GM21528 (cell line): Measurements from ENCODE around the gene SGPL1.
"Not testable (repeated sequence)": the region's sequence is repeated elsewhere in the genome, so short reads cannot be mapped to it uniquely, and the experiment has no call there.

Experiments used
- ATAC-seq: cut with Tn5 transposase; IDR thresholded peaks from one replicate; pipeline ENCODE4 v1.9.1; 2021; ENCODE audit warnings: mild to moderate bottlenecking, moderate library complexity; ENCODE audit not compliant: unreplicated experiment, low FRiP score

The SGPL1 gene

DNA sequence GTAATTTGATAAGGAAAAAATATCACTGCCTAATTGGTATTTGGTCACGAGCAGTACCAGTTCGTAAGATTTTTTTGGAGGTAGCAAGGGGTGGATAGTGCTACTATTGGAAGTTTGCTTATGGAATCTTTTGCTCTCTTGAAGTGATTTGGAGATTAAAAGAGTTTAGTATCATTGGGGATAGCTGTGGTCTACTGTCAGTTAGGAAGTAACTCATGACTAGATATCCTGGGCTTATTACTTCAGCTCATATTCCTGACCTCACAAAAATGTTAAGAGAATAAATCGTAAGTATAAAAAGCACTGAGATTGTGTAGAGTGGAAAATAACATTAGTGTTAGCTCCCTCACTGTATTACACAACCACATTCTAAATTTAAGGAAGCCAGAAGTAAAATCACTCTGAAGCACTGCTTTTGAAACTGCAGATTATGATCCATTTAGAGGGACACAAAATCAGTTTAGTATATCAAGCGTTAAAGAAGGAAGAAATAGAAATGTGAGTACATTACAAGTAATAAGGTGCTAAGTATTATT lies 22.6 kb downstream of the SGPL1 start:
- ATAC-seq: no peak

DNA sequence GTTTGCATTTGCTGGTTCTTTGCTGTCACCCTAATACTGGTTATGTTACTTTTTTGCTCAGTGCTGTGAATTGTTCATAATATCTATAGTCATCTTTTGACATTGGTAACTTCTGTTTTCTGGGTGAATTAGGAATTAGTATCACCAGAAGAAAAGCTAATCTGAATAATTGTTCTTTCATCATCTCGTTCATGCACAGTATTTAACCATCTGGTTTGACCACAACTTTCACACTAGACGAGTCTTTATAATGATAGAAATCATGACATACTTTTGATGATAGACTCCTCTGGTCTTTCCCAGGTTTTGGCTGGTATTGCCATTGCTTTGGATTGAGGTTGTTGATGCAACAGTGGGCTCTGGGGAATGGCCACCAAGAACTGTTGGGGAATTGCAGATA lies 25.1 kb downstream of the SGPL1 start:
- no peak for ATAC-seq

DNA sequence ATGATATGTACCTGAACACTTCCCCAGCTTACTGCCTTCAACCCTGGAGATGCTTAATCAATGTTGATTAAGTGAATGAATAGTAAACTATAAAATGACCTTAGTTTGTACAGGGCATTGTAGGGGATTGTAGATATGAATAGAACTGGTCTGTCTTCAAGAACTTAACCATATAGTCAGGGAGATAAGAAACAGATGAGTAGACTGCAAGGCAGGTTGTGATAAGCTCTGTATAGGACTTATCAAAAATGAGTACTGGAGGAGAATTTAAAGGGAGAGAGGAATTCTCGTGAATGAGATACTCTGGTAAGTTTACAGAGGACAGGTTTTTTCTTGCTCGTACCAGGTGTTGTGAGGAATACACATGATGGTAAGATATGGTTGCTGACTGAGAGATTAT lies 27.6 kb downstream of the SGPL1 start:
- ATAC-seq: no peak

DNA sequence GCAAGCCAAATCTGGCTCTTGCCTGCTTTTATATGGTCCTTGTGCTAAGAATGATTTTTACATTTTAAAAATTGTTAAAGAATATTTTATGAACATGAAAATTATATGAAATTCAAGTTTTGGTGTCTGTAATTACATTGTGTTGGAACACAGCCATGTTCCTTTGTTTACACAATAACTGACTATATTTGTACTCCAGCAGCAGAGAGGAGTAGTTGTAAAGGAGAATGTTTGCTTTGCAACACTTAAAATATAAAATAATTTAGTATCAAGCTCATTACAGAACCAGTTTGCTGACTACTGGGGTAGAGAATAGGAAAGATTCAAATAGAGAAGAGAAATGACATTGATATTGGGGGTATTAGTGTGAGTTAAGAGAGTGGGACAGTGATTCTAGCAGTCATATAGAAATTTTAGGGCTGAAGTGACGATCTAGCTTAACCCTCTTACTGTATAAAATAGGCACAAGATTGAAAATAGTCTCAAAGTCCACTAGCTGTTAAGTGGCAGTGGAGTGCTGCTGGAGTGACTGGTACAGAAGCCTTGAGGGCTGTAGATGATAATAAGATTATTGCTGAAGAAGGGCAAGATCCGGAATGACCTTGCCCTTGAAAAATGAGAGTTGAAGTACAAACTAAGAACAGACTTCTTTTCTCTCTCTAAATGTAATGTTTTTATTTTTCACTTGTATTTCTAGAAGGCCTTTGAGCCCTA lies 28.2 kb downstream of the SGPL1 start:
- ATAC-seq: no peak

DNA sequence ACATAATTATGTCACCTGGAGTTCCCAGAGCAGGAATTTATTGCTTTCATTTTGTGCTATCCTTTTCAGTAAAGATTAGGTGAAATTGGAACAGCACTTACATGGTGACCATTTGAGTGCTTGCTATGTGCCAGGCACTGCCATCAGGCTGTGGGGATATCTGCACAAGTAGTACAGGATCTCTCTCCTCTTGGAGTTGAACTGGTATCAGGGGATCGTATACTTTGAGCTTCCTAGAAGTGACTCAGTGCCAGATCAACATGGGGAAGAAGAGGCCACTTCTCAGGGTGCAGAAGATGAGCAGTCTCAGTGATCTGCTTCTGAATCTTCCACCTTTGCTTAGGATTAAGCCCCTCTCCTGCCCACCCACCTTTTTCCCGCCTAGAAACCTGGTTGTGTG lies 29.5 kb downstream of the SGPL1 start:
- ATAC-seq: no peak

DNA sequence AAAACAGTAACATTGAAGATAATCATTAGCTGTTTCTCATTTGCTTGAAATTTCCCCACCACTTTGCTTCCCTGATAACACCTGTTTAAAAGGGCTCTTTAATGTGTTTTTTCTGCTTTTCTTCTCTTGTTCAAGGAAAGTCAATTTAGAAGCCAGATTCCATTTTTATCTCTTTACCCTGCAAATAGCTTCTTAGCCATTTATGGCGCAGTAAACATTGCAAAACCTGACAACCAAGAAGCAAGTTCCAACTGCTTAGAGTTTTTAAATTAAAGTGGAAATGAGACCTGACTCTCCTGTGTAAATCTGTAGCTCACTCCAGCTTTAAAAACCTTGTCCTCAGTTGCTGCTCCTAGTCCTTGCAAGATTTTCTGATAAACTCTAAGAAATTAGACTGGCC lies 30.1 kb downstream of the SGPL1 start:
- no peak for ATAC-seq

DNA sequence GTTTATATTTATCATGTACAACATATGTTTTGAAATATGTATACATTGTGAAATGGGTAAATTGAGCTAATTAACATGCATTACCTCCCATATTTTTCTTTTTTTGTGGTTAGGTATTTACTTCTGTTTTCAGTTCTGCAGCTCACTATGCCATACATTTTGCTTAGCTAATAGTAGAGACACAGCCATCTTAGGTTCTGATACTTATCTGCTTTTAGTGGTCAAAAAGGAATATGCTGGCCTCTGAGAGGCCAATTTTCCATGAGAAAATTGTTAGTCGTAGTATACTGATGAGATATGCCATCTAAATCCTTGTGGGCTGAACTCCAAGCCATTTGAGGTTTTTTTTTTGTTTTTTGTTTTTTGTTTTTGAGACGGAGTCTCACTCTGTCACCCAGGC lies 31.0 kb downstream of the SGPL1 start:
- no peak for ATAC-seq

DNA sequence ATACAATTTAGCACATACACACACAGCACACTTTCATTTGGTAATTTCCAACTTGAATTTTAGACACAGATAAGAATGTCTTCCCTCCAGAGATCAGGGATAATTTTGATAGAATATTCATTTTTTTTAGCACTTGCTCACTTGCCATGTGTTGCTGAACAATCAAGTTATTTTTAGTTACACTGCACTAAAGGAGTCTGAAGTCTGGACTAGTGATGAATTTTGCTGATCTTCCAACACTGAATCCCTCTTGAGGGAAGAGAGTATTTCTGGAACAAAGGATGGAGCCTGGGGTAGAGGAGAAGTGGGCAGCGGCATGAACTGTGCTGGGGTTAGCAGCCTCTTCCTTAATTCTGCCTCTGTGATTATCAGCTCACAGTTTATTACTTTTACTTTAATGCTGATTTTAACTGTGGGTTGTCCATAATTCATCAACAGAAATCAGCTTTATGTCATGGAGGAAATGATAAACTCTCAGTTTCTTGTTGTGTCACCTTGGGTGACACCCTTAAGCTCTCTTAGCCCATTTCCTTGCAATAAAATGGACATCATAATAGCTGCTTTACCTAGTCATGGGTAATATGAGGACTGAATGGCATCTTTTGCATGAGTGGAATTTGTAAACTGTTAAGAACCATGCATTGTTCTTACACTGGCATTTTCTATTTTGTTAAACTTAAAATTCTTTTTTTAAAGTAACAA lies 32.1 kb downstream of the SGPL1 start:
- ATAC-seq: no peak

DNA sequence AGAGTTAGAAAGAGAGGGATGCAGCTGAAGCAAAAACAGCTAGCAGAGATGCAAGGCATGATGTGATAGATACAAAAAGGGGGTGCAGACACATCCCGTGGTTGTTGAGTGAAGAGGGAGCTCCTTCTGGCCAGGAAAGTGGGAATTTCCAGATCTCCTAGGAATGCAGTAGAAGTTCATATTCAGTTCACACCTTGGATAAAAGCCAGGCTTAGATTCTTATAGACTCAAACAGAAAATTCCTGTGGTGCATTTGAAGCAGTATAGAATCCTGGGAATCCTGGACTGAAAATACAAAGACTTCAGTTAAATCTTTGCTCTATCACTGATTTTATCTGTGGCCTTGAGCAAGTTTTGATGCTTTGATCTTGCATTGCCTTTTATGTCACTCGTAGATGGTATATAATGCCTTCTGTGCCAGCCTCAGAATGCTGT lies 33.9 kb downstream of the SGPL1 start:
- no peak for ATAC-seq

DNA sequence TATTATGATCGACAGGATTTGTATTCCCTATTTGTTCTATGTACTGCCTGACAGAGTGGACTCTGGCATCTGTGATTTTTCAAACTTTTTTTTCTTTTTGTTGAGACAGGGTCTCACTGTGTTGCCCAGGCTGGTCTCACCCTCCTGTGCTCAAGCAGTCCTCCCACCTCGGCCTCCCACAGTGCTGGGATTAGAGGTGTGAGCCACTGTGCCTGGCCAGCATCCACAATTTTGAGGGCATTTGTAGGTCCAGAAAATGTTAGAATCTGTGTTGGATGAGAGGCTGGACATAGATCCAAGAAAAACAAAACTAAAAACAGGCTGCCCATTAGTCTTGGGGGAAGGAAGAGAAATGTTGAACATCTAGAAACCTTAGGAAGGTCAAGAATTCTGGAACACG lies 34.3 kb downstream of the SGPL1 start:
- ATAC-seq: no peak

DNA sequence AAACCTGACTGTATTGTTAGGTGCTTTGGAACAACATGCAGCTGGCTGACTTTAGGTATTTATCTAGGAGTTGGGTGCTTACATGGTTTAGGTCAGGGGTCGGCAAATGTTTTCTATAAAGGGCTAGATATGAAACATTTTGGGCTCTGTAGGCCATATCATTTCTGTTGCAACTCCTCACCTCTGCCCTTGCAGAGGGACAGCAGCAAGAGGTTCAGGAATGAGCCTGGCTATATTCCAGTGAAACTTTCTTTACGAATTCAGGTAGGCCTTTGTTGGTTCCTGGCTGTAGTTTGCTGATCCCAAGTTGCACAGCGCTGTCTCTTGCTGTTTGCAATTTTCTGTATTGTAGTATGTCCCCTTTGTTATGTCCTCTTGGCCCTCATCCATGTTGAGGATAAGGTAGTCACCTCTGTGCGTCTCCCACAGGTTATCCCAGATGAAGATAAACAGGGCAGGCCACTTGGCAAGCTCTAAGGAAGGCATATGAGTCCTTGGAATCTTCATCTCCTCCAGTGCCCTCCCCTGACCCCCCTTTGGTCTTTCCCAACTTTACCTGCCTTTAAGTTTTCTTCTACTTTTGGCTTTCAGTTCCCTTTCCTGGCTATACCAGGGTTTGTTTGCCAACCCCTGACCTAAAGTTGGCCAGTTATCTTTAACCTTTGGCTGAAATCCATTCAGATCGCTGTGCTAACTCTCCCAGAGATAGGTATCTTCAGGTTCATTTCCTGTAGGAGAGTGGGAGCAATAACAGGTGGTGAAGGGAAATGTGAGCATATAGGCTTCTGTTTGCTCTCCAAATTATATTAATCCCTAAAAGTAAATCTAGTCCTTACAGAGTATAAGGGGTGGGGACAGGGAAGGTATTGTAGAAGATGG lies 36.1 kb downstream of the SGPL1 start:
- no peak for ATAC-seq

DNA sequence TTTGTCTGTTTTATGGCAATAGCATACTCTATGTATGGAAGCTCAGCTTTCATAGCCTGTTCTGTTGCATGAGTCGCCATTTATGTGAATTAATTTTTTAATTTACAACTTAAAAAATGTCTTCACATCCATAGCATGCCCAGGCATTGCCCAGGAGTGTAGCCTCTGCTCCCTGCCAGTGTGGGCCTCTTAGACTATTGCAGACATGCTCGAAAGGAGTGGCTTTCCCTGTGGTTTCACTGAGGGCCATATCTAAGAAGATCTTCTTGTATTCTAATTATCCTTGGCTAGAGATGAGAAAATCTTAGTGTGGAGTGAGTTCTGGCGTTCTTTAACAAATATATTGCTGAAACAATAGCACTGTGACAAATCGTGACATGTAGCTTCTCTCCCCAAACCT lies 37.3 kb downstream of the SGPL1 start:
- no peak for ATAC-seq

DNA sequence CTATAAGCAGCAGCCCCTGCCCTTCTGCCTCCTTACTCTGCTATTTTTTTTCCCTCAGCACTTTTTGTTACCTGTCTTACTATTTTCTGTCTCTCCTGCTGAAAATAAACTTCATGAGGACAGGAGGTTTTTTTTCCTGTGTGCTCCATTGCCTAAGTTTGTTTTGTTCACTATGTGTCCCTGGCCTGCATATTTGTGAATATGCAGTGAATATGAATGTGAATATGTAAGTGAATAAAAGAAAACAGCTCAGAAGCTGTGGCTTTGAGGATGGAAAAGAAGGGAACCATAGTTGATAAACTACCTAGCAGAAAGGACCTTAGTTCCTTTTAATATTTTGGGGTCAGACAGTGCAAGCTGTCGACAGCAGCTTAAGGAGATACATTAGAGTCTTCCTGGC lies 37.7 kb downstream of the SGPL1 start:
- no peak for ATAC-seq

DNA sequence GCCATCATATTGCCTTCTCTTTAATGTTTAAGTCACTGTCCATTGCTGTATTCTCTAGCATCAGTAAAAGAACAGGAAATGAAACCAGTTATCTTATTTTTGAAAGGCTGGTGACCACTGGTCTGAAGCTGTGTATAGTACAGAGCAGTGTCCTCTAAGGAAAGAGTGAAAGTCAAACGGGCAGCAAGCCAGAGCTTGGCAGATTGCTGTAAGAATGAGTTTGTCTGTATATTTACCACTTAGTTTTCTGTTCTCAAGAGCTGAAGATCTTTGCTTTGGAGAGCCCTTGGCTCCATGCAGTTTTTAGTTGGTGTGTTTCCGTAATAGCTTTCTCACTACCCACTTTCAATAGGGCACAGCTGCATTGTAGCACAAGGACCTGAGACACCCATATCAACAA lies 40.7 kb downstream of the SGPL1 start:
- no peak for ATAC-seq

DNA sequence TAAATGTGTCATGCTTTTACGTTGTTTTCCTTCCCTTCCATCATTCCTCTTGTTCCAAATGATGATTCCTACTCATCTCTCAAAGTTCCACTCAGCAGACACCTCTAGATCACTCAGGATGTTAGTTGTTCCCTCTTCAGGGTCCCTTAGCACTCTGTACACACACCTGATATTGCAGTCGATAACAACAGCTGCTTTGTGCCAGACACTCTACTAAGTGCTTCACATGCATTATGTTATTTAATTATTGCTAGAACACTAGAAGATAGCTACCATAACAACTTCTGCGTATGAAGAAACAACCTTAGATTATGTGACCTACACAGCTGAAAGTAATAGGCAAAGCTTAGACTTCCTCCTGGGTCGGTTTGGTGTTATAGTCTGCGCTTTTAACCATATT lies 43.0 kb downstream of the SGPL1 start:
- ATAC-seq: no peak

DNA sequence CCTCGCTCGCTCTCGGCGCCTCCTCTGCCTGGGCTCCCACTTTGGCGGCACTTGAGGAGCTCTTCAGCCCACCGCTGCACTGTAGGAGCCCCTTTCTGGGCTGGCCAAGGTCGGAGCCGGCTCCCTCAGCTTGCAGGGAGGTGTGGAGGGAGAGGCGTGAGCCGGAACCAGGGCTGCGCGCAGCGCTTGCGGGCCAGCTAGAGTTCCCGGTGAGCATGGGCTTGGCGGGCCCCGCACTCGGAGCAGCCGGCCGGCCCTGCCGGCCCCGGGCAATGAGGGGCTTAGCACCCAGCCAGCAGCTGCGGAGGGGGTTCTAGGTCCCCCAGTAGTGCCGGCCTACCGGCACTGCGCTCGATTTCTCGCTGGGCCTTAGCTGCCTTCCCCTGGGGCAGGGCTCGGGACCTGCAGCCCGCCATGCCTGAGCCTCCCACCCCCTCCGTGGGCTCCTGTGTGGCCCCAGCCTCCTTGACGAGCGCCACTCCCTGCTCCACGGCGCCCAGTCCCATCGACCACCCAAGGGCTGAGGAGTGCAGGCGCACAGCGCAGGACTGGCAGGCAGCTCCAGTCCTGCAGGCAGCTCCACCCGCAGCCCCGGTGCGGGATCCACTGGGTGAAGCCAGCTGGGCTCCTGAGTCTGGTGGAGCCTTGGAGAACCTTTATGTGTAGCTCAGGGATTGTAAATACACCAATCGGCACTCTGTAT lies 45.9 kb downstream of the SGPL1 start:
- not testable (repeated sequence) for ATAC-seq

DNA sequence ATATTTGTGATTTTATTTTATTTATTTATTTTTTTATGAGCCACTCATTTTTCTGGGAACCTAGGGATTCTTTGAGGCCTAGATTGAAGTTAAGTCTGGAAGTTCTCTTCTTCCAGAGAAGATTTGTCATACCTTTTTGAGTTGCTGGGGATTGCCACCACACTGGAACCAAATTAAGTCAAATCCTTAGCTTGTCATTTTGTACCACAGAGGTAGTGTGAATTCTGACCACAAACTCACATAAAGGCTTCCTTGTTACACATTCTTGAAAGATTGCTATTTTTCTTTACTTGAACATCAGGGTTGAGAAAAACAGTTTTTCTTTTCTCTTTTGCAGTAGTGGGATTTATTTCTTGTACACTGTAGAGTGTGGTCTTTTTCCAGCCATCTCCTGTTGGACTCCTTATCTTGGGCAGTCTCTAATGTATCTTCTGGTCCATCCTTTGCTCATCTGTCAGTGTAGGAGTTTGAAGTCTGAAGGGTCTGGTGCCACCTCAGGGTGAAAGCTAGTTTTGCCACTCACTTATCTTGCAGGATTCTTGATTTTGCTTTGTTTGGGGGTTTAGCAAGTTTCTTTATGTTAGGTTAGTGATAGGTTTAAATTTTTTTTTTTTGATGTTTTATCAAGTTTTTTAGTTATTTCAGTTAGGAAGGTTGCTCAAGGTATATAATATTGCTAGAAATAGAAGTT lies 47.9 kb downstream of the SGPL1 start:
- ATAC-seq: no peak

DNA sequence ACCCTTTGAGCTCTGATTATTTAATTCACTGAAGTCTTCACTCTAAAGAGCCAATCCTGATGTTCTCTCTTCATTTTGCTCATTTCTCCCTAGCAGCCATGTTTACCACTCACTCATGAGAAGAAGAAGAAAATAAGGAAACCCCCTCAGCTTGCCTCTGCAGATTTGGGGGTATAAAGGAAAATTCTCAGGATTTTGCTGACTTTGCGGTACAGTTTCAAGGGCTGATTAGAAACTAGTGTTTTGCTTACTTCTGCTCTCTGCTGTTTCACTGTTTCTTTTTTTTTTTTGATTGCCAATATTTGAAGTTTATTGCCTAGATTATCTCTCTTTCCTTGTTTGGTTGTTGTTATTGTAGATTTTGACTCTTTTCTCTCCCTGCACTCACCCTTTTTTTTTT lies 49.2 kb downstream of the SGPL1 start:
- no peak for ATAC-seq

DNA sequence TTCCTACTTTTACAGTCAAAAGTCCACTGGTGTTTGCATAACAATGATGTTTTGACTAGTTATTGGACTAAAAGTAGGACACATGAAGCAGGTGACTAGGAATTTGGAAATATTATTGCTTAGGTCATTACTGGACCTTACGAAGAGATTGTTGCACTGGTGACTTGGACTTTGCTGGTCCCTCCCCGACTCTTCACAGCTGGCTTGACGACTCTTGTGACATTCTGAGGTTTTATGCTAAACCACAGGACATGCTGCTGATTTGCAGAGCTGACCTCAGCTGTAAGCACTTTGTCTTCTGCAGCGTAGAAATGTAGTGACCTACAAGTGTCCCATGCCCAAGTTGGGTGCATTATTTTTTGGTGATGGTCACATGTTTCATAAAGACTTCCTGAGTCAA lies 50.7 kb downstream of the SGPL1 start:
- no peak for ATAC-seq

DNA sequence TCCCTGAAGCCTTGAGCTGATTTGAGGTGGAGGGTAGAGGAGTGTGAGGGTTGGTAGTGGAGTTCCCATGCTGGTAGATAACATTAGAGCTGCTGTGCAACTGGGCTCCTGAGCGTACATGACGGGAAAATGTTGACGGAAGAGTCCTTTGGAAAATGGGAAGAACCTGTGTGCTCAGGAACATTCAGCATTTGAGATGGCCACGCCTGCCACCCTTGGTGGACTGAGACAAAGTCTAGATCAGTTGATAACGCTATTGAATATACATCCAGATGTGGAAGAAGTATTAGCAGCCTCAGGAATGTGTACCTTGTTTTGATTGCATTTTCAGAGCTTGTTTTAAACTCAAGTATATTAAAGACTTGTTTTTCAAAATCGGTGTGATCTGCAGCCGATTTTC lies 56.5 kb downstream of the SGPL1 start:
- no peak for ATAC-seq
